Prostate gland (tissue), 2 donors: ENCODE measurements around the gene ZHX3. TPM values are rescaled to one million over a fixed set of nuclear protein-coding genes. Genes with fewer than 3 reads are reported as not detected.

Experiments
- DNase-seq: peaks from one replicate; pipeline ENCODE4 v3.0.0-alpha.2; 2019; ENCODE audit warnings: low spot score
- H3K27ac ChIP-seq, 2 donors: fragments of 200-600 bp; sonication (generic); 2 replicates each; pipeline ENCODE4 v1.5.1; 2017 to 2019
- H3K27me3 ChIP-seq: fragments of 200-600 bp; sonication (generic); replicated peaks from 2 replicates; pipeline ENCODE4 v1.5.1; 2019; ENCODE audit not compliant: insufficient read depth
- H3K36me3 ChIP-seq, 2 donors: fragments of 200-600 bp; sonication (generic); 1 replicate in 1 of 2; 2 replicates in 1 of 2; pipeline versions ENCODE4 v1.5.1 to v1.8.1; 2017 to 2019
- H3K4me1 ChIP-seq: fragments of 200-600 bp; sonication (generic); replicated peaks from 2 replicates; pipeline ENCODE4 v1.5.1; 2019
- H3K4me3 ChIP-seq, 2 donors: fragments of 200-600 bp; sonication (generic); 2 replicates each; pipeline ENCODE4 v1.5.1; 2017 to 2019
- H3K9me3 ChIP-seq: fragments of 200-600 bp; sonication (generic); 2 replicates; pipeline ENCODE4 v1.5.1; 2017
- POLR2A ChIP-seq: fragments of 450-650 bp; IDR thresholded peaks from one replicate; pipeline ENCODE4 v1.6.1; 2016; ENCODE audit warnings: antibody characterized with exemption, mild to moderate bottlenecking
- POLR2AphosphoS5 ChIP-seq: sonication (generic); formaldehyde crosslinking; IDR thresholded peaks from one replicate; pipeline ENCODE4 v1.6.1; 2017; ENCODE audit warnings: antibody characterized with exemption
- WGBS: methylation state at CpG from one replicate; pipeline ENCODE4 v1.1.5; 2018; 5-methylcytosine and 5-hydroxymethylcytosine counted together
- intact Hi-C: fragments of 100-400 bp; cut with DNase I; formaldehyde crosslinking; loops from one replicate; pipeline ENCODE4 v1.14.2; 2022
- total RNA-seq, 2 donors: library from RNA; depleted of rRNA; stranded (reverse); fragments of >200 nt; gene quantifications; one replicate each; pipeline ENCODE4 v1.1.0, GENCODE V29; 2016
- TF ChIP-seq, protein P1 (sequence below), 4 experiments: fragments of 200-600 bp in 2 of 4; fragments of 450-650 bp in 2 of 4; sonication (generic) in 2 of 4; IDR thresholded peaks; 1 replicate in 3 of 4; 2 replicates in 1 of 4; pipeline ENCODE4 v1.5.1; 2016 to 2019; ENCODE audit warnings: antibody characterized with exemption in 4 of 4, mild to moderate bottlenecking in 2 of 4, moderate library complexity in 2 of 4

The ZHX3 gene
- total RNA-seq, 2 donors from 2014 or later: 24.9 to 42.6 TPM

DNA sequence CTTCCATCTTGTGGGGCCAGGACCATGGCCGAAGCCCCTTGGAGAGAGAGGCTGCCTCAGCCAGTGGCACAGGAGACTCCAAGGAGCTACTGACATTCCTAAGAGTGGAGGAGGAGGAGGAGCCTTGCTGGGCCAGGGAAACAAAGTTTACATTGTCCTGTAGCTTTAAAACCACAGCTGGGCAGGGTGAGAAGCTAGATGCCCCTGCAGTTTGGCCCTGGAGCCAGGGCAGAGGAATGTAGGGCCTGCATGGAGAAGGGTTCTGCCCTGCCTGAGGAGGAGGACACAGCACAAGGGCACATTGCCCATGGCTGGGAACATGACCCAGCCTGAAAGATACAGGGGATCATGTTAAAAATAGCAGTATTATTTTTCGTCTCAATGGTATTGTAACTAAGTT lies 142.7 kb downstream of the ZHX3 start:
- Histone ChIP-seq H3K27ac (peak overlapping the region; percentile 34 to 55), H3K4me1 (no peaks in the 10 kb centered on the region), H3K4me3 (no peak overlapping the region), H3K9me3 (no peaks in the 10 kb centered on the region), H3K36me3 (peaks cover 12 to 17% of the 10 kb centered on the region in 2 donors), H3K27me3 (no peaks in the 10 kb centered on the region)
- TF ChIP-seq POLR2AphosphoS5 (no peak), POLR2A (no peak)
- TF ChIP-seq, protein P1, sequence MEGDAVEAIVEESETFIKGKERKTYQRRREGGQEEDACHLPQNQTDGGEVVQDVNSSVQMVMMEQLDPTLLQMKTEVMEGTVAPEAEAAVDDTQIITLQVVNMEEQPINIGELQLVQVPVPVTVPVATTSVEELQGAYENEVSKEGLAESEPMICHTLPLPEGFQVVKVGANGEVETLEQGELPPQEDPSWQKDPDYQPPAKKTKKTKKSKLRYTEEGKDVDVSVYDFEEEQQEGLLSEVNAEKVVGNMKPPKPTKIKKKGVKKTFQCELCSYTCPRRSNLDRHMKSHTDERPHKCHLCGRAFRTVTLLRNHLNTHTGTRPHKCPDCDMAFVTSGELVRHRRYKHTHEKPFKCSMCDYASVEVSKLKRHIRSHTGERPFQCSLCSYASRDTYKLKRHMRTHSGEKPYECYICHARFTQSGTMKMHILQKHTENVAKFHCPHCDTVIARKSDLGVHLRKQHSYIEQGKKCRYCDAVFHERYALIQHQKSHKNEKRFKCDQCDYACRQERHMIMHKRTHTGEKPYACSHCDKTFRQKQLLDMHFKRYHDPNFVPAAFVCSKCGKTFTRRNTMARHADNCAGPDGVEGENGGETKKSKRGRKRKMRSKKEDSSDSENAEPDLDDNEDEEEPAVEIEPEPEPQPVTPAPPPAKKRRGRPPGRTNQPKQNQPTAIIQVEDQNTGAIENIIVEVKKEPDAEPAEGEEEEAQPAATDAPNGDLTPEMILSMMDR (IDR thresholded peaks at IDR 0.05): no peak
- 48% methylated on average over 2 of the region's 2 CpGs for WGBS
- intact Hi-C loops: loop anchor here (5.0 to 10.0 kb wide), 2 partner anchors 73 to 240 kb away; no protein-coding TSS in a partner anchor
- peak; percentile 3 for DNase-seq

DNA sequence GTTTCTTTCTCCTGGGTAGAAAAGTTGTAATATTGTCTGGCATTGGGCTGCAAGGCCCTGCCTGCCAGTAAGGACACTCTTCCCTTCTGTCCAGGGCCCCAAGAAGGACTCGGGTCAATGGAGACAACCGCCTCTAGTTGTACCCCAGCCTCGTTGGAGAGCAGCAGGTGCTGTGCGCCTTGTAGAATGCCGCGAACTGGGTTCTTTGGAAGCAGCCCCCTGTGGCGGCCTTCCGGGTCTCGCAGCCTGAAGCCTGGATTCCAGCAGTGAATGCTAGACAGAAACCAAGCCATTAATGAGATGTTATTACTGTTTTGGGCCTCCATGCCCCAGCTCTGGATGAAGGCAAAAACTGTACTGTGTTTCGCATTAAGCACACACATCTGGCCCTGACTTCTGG lies 143.2 kb downstream of the ZHX3 start:
- TF ChIP-seq POLR2A: no peak
- TF ChIP-seq, protein P1 (IDR thresholded peaks at IDR 0.05): no peak
- no peak for TF ChIP-seq POLR2AphosphoS5
- Histone ChIP-seq H3K27me3 (no peaks in the 10 kb centered on the region), H3K4me1 (no peaks in the 10 kb centered on the region), H3K9me3 (no peaks in the 10 kb centered on the region), H3K27ac (peak overlapping the region; percentile 34 to 55), H3K4me3 (no peak overlapping the region), H3K36me3 (peaks cover 16 to 17% of the 10 kb centered on the region in 2 donors)
- intact Hi-C loops: loop anchor here (10.0 kb wide), 1 partner anchor 240 kb away; no protein-coding TSS in a partner anchor
- DNase-seq: no peak
- WGBS: 91% methylated on average over 10 of the region's 10 CpGs

DNA sequence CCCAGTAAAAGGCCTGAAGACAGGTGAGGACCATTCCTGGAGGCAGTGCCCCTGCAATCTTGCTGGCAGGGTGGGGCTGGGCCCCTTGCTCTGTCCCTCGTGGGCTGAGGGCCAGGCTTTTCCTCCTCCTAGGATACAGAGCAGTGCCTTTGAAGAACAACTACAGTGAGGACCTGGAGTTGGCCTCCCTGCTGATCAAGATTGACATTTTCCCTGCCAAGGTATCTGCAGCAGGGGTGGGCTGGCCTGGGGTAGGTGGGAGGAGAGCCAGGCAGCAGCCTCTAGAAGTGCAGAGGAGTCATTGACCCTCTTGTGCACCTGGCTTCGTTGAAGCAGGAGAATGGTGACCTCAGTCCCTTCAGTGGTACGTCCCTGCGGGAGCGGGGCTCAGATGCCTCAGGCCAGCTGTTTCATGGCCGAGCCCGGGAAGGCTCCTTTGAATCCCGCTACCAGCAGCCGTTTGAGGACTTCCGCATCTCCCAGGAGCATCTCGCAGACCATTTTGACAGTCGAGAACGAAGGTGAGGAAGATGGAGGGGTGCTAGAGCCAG lies 143.7 kb downstream of the ZHX3 start:
- peak; percentile 2 for DNase-seq

DNA sequence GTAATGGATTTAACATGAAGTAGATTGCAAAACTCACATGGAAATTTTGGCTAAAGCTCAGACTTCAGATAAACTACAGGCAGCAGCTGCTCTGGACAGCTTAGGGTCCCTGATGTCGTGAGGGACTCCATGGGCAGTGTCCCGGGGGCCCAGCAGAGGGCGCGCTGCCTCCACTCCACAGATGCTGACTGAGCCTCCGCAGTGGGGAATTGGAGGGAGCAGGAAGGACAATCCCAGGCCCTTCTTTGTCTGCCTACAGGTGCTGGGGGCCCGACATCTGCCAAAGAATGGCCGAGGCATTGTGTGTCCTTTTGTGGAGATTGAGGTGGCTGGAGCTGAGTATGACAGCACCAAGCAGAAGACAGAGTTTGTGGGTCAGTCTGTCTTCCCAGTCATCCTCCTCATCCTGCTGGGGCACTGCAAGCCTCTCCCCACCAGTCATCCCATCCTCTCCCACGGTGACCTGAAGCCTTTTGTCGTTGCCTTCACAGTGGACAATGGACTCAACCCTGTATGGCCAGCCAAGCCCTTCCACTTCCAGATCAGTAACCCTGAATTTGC lies 144.3 kb downstream of the ZHX3 start:
- Histone ChIP-seq H3K27ac (peak overlapping the region; percentile 57 to 62), H3K27me3 (no peaks in the 10 kb centered on the region), H3K4me3 (no peak overlapping the region), H3K9me3 (no peaks in the 10 kb centered on the region), H3K4me1 (no peaks in the 10 kb centered on the region), H3K36me3 (peaks cover 23 to 28% of the 10 kb centered on the region in 2 donors)
- TF ChIP-seq POLR2A (no peak), POLR2AphosphoS5 (peak; percentile 52)
- TF ChIP-seq, protein P1 (IDR thresholded peaks at IDR 0.05): peak; percentile 83 to 95 (median 94)
- DNase-seq: peak; percentile 76
- WGBS: 18% methylated on average over 9 of the region's 9 CpGs
- intact Hi-C loops: loop anchor here (1.0 to 10.0 kb wide), 3 partner anchors 60 to 242 kb away; no protein-coding TSS in a partner anchor

More for the DNA sequence above, 143.7 kb downstream of the ZHX3 start:
- TF ChIP-seq, protein P1 (IDR thresholded peaks at IDR 0.05): no peak
- TF ChIP-seq POLR2AphosphoS5 (no peak), POLR2A (no peak)
- Histone ChIP-seq H3K27me3 (no peaks in the 10 kb centered on the region), H3K9me3 (no peaks in the 10 kb centered on the region), H3K36me3 (peaks cover 20 to 22% of the 10 kb centered on the region in 2 donors), H3K27ac (peak overlapping the region in 1 of 2 donors; percentile 55), H3K4me3 (no peak overlapping the region), H3K4me1 (no peaks in the 10 kb centered on the region)
- WGBS: 80% methylated on average over 13 of the region's 13 CpGs
- intact Hi-C loops: loop anchor here (1.0 to 10.0 kb wide), 3 partner anchors 59 to 241 kb away; no protein-coding TSS in a partner anchor
